Measurements from ENCODE around the gene TRMU. TPM values are rescaled to one million over a fixed set of nuclear protein-coding genes. Genes with fewer than 3 reads are reported as not detected.

TRMU gene
- total and polyA plus RNA-seq, 2 of the 4 experiments (the other 2 are of a cell fraction): 19.0 to 36.4 TPM

- in situ Hi-C loops (cut with MboI; ENCODE audit: low sequenced_read_pairs): no loop called here
- no peak for ATAC-seq (ENCODE audit: low read depth)
- Histone ChIP-seq H4K91ac (ENCODE audit: insufficient read depth, low read depth, low read length) (no peak overlapping the region), H2AK9ac (replicated peaks; ENCODE audit: low read depth, low read length, poor library complexity) (no peak overlapping the region), H3K4me3 (ENCODE audit: insufficient read depth, low read depth, low read length) (no peak overlapping the region), H3K4ac (ENCODE audit: low read depth, low read length) (no peak overlapping the region), H3K9ac (ENCODE audit: low read depth, low read length) (no peak overlapping the region), H2BK120ac (ENCODE audit: low read depth, low read length) (no peak overlapping the region), H2AFZ (replicated peaks; ENCODE audit: low read length, poor library complexity) (no peak overlapping the region), H3K27me3 (ENCODE audit: control insufficient read depth, insufficient read depth, low read length) (no peaks in the 10 kb centered on the region), H3K4me1 (ENCODE audit: control insufficient read depth, insufficient read depth, low read length) (no peaks in the 10 kb centered on the region), H2BK20ac (ENCODE audit: low read depth, low read length) (no peak overlapping the region), H3K56ac (ENCODE audit: extremely low read depth, insufficient read depth, low read length) (no peak overlapping the region), H3K9me3 (ENCODE audit: control insufficient read depth, insufficient read depth, low read length) (no peaks in the 10 kb centered on the region), H3K23ac (ENCODE audit: low read depth, low read length) (no peak overlapping the region), H4K8ac (ENCODE audit: low read depth in 2 of 2, low read length in 2 of 2) (no peak overlapping the region), H3K4me2 (ENCODE audit: low read depth, low read length) (no peak overlapping the region), H2BK15ac (ENCODE audit: low read depth, low read length) (no peak overlapping the region), H2AK5ac (ENCODE audit: low read depth, low read length) (no peak overlapping the region), H4K20me1 (ENCODE audit: insufficient read depth, low read length) (peaks cover 35% of the 10 kb centered on the region), H2BK5ac (ENCODE audit: low read depth, low read length, poor library complexity, severe bottlenecking) (no peak overlapping the region), H3K14ac (replicated peaks; ENCODE audit: low read depth, low read length) (no peak overlapping the region), H3K9me1 (ENCODE audit: insufficient read depth, low read length) (no peaks in the 10 kb centered on the region), H3K18ac (ENCODE audit: low read depth, low read length) (no peak overlapping the region), H3K36me3 (ENCODE audit: control insufficient read depth, insufficient read depth, low read length) (peaks cover 85% of the 10 kb centered on the region), H3K27ac (ENCODE audit: insufficient read depth, low read length) (no peak overlapping the region), H3K79me1 (ENCODE audit: low read depth in 1 of 2, low read length in 2 of 2) (peaks cover 7 to 12% of the 10 kb centered on the region in 2 experiments), H4K5ac (ENCODE audit: low read depth, low read length) (no peak overlapping the region)
- CTCF ChIA-PET: no interaction called here
- dilution Hi-C loops (cut with HindIII; ENCODE audit: low sequenced_read_pairs, unreplicated experiment): no loop called here
- no TSS peak for BruUV-seq (replicated peaks)
- no peak for TF ChIP-seq CHD1 (IDR thresholded peaks at IDR 0.05; ENCODE audit: low read depth, low read length)
- TF ChIP-seq USF2 (IDR thresholded peaks at IDR 0.05; ENCODE audit: low read depth, low read length): no peak
- TF ChIP-seq RFX5 (IDR thresholded peaks at IDR 0.05; ENCODE audit: low read depth, low read length): no peak
- TF ChIP-seq MAZ (IDR thresholded peaks at IDR 0.05; ENCODE audit: borderline replicate concordance, low read depth, low read length): no peak
- no peak for TF ChIP-seq RCOR1 (IDR thresholded peaks at IDR 0.05; ENCODE audit: insufficient replicate concordance, low read length)
- no peak for TF ChIP-seq SMC3 (IDR thresholded peaks at IDR 0.05; ENCODE audit: low read depth, low read length)
- TF ChIP-seq POLR2A (IDR thresholded peaks at IDR 0.05; ENCODE audit: low read depth, low read length): no peak
- TF ChIP-seq FOS (IDR thresholded peaks at IDR 0.05; ENCODE audit: low read depth, low read length): no peak
- TF ChIP-seq CEBPB (IDR thresholded peaks at IDR 0.05; ENCODE audit: low read depth, low read length): no peak
- TF ChIP-seq BHLHE40 (IDR thresholded peaks at IDR 0.05; ENCODE audit: low read depth, low read length): no peak
- TF ChIP-seq MAFK (IDR thresholded peaks at IDR 0.05; ENCODE audit: low read depth, low read length): no peak
- no peak for TF ChIP-seq MXI1 (IDR thresholded peaks at IDR 0.05; ENCODE audit: borderline replicate concordance, low read depth, low read length)
- TF ChIP-seq ELK1 (IDR thresholded peaks at IDR 0.05; ENCODE audit: borderline replicate concordance, low read depth, low read length): no peak
- POLR2A ChIA-PET (ENCODE audit: unreplicated experiment): no interaction called here
- 98% methylated on average over 9 of the region's 20 CpGs; no CpG with 5 or more reads in 1 of the 2 experiments for WGBS, 2 experiments (ENCODE audit: extremely low coverage in 2 of 2, insufficient read length in 1 of 2)
- DNase-seq: no peak
- intact Hi-C loops (cut with micrococcal nuclease): no loop called here
These were observed 15.1 kb downstream of the TRMU start for GRCh38 chr22:46350646-46351045.
